H54 (cell line): ENCODE measurements around the gene PAPSS2.
"Not testable (repeated sequence)": the region's sequence is repeated elsewhere in the genome, so short reads cannot be mapped to it uniquely, and the experiment has no call there.

Experiments
- DNase-seq: peaks from one replicate; pipeline ENCODE4 v3.0.0; 2011; ENCODE audit warnings: low spot score, mixed read lengths; ENCODE audit not compliant: insufficient read length
- FAIRE-seq: peaks from 3 replicates; lab custom pipeline; 2011; peaks lifted over from hg19 to GRCh38; lab: Jason Lieb, UNC
- POLR2A ChIP-seq: IDR thresholded peaks from 2 replicates; pipeline ENCODE4 v1.6.1; 2011; ENCODE audit warnings: low read depth, mild to moderate bottlenecking, low read length

The PAPSS2 gene

DNA sequence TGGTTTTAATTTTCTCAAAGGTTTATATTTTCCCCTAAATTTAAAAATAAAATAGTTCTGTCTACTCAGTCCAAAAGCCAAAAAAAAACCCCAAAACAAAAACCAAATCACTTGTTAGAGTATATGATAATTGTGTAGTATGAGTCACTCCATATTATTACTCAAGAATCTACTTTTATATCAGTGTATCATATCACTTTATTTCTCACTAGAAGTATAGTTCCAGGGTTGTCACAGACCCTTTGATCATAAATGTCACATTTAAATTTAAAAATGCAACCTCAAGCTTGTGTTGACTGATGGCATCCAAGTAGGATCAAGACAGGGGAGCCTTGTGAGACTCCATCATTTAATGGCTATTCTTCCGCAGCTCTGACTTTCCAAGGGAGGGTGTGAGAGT lies 61.0 kb downstream of the PAPSS2 start:
- no peak for TF ChIP-seq POLR2A
- FAIRE-seq = no peak
- DNase-seq = no peak

DNA sequence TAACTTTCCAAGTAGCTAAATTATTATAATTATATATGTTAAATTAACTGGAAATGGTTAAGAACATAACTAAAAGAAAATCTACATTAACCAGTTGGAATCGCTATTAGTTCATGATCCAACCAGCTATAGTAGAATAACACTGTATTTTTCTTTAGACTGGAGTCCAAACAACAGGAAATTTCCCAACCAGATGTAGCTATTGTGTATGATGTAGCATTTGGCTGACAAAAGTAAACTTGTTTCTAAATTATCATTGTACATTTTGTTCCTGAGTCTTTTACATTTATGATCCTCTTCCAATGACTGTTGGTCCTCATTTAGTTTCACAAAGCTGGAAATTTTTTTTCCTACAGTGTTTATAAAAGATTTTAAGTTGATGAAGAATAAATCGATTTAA lies 62.1 kb downstream of the PAPSS2 start:
- TF ChIP-seq POLR2A = no peak
- DNase-seq = no peak
- no peak for FAIRE-seq

- FAIRE-seq (peak; percentile 36), DNase-seq (no peak)
- no peak for TF ChIP-seq POLR2A
Measured at GRCh38 chr10:87722716-87723115, 63.0 kb downstream of the PAPSS2 start.

DNA sequence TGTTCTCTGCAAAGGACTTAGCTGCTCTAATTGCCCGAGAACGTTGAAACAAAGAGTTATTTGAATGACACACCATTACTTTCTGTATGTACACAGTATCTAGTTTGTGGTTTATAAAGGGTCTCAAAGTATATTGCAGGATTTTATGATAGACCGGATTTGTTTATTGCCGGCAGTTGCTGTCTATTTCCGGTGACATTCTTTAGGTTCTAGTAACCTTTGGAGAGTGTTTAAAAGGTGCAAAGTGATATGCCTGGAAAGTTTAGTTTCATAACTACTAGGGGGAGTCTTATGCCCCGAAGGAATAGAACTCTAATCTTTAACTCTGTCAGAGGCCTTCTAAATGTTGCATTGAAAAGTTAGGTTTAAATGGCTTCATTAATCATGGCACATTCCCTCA lies 63.8 kb downstream of the PAPSS2 start:
- TF ChIP-seq POLR2A = no peak
- DNase-seq = no peak
- FAIRE-seq = peak; percentile 64

DNA sequence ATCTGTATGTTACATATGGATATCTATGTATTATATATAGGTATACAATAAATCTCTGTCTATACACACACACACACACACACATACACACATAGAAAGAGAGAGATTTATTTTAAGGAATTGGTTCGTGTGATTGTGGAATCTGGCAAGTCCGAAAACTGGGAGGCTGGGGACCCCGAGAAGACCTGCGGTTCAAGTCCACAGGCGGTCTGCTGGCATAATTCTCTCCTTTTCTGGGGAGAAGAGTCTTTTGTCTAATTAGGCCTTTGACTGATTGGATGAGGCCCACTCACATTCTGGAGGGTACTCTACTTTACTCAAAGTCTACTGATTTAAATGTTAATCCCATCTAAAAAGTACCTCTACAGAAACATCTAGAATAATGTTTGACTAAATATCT lies 65.1 kb downstream of the PAPSS2 start:
- TF ChIP-seq POLR2A = no peak
- DNase-seq = no peak
- no peak for FAIRE-seq

GRCh38 chr10:87729940-87730339 lies 70.3 kb downstream of the PAPSS2 start:
- FAIRE-seq (no peak), DNase-seq (no peak)
- TF ChIP-seq POLR2A = no peak

DNA sequence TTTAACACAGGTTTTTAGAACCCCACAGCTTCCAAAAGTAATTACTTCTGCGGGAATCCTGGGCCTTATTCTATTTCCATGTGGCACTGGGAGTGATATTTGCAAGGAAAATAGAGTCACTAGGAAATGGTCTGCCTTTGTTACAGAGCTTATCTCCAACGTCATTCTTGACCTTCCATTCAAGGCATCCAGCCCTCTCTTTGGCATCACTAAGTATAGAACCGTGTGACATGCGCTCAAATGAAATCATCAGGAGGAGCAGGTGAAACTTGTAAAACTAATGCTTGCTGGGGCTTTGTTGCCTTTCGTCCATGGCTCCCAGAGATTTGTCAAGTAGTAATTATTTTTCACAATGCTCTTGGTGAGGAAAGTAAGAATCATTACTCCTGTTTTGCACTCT lies 73.4 kb downstream of the PAPSS2 start:
- no peak for TF ChIP-seq POLR2A
- no peak for FAIRE-seq
- DNase-seq = no peak

DNA sequence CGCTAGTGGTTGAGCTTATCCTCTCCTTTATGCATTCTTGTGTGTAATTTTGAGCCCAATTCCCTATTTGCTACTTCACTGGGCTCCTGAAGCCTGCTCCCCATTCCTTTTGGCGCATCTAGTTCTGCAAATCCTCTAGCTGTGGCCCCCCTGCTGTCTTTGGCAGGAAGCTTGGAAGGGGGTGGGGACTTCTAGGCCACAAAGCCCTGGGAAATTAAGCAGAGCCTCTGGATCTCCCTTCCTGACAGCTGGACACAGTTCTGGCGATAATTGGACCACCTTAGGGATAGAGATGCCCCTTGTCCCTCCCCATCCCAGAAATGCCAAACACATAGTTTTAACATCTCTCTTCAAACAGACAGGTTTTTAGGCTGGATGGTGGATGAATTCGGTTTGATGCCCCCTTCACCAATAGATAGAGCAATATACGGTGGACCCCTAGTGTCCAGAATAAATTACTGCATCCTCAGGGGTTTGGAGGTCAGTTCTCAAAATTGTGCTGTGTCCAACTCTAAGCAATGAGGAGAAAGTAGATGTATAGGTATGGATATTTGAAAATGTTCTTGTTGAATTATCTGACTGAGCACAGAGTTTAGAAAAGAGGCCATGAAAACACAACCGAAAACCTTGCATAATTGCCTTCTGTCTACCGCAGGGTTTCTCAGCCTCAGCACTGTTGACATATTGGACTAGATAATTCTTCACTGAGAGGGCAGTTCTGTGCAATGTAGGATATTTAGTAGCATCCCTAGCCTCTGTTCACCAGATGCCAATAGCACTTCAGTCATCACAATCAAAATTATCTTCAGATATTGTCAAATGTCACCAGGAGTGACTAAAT lies 75.5 kb downstream of the PAPSS2 start:
- TF ChIP-seq POLR2A = no peak
- peak; percentile 54 for DNase-seq
- FAIRE-seq = peak; percentile 92

DNA sequence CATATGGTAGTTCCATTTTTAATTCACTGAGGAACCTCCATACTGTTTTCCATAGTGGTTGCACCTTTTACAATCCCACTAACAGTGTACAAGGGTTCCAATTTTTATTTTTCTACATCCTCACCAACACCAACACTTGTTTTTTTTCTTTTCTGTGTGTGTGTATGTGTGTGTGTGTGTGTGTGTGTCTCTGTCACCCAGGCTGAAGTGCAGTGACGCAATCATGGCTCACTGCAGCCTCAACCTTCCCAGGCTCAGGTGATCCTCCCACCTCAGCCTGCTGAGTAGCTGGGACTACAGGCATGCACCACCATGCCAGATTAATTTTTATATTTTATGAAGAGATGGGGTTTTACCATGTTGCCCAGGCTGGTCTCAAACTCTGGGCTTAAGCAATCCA lies 78.6 kb downstream of the PAPSS2 start:
- DNase-seq, FAIRE-seq: not testable (repeated sequence)

DNA sequence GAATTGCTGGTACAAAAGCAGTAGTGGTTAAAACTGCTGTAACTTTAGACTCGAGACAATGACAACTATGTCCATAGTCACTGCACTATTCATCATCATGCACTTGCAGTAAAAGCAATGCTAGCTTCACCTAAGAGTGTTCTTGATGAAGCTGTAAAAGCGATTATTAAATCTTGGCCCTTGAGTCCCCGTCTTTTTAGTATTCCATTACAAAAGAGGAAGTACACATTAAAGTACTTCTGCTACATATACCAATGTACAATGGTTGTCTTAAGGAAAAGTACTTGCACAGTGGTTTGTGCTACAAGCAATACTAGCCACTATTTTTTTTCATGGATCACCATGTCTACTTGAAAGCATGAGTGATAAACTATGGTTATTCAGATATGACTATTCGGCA lies 80.0 kb downstream of the PAPSS2 start:
- FAIRE-seq = peak; percentile 11
- TF ChIP-seq POLR2A = no peak
- DNase-seq = no peak

DNA sequence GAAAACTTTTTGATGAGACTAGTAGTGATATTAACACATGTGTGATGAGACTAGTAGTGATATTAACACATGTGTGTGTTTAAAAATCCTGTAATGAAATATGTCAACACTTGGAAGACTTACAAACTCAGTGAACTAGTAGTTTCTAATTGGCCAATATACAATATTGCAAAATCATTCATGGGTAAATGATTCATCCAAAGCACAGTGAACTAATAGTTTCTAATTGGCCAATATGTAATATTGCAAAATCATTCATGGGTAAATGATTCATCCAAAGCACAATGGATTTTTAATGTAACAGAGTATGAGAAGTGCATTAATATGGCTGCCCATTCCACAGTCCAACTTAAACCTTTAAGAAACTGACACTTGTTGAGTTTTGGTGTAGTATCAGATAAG lies 80.6 kb downstream of the PAPSS2 start:
- DNase-seq (no peak), FAIRE-seq (peak; percentile 74)
- no peak for TF ChIP-seq POLR2A

DNA sequence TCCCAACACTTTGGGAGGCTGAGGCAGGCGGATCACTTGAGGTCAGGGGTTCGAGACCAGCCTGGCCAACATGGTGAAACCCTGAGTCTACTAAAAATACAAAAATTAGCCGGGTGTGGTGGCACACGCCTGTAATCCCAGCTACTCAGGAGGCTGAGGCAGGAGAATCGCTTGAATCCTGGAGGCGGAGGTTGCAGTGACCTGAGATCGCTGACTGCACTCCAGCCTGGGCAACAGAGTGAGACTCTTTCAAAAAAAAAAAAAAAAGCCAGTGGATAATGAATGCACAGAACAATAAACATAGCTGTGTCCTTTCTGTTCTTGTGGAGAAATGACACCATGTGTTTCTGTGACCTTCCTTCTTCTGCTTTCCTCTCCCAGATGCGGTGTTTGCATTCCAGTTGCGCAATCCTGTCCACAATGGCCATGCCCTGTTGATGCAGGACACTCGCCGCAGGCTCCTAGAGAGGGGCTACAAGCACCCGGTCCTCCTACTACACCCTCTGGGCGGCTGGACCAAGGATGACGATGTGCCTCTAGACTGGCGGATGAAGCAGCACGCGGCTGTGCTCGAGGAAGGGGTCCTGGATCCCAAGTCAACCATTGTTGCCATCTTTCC lies 83.4 kb downstream of the PAPSS2 start:
- FAIRE-seq, DNase-seq: not testable (repeated sequence)

DNA sequence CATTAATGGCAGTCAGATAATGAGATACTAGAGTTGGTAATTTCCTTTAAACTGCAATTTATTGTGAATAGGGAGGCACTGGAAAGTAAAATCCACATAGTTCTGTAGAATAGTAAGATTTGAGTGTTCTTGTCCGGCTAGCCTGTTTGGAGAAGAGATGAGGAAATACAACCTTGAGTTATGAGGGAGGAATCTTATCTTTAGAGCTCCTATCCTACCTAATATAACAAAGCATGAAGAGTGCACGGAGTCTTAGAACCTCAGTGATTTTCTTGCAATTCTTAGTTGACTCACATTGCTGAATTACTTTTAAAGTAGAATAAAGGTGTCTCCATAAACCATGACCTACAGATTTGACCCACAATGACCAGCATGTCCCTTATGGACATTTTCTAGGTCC lies 84.9 kb downstream of the PAPSS2 start:
- DNase-seq = no peak
- no peak for FAIRE-seq
- TF ChIP-seq POLR2A = no peak

DNA sequence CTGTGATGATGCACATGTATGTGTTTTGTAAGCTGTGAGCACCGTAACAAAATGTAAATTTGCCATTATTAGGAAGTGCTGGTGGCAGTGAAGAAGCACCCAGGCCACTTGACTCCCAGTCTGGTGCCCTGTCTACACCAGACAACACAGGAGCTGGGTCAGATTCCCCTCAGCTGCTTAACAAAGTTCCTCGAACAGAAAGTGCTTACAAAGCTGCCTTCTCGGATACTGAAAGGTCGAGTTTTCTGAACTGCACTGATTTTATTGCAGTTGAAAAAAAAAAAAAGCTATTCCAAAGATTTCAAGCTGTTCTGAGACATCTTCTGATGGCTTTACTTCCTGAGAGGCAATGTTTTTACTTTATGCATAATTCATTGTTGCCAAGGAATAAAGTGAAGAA lies 87.2 kb downstream of the PAPSS2 start:
- DNase-seq = no peak
- FAIRE-seq = no peak

DNA sequence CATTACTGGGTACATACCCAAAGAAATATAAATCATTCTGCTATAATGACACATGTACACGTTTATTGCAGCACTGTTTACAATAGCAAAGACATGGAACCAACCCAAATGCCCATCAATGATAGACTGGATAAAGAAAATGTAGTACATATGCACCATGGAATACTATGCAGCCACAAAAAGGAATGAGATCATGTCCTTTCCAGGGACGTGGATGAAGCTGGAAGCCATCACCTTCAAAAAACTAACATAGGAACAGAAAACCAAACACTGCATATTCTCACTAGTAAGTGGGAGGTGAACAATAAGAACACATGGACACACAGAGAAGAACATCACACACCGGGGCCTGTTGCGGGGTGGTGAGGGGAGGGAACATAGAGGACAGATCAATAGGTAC lies 88.6 kb downstream of the PAPSS2 start:
- FAIRE-seq, DNase-seq: not testable (repeated sequence)

More for the DNA sequence above, 87.2 kb downstream of the PAPSS2 start:
- TF ChIP-seq POLR2A = no peak
